HL-60/S4 (cell line): Measurements from ENCODE around the gene VMAC.

ENCODE experiments used
- in situ Hi-C: fragments of 300-500 bp; cut with MboI; formaldehyde crosslinking; loops from 2 replicates; pipeline ENCODE4 v1.14.3; 2022; ENCODE audit warnings: low sequenced_read_pairs

The VMAC gene

DNA sequence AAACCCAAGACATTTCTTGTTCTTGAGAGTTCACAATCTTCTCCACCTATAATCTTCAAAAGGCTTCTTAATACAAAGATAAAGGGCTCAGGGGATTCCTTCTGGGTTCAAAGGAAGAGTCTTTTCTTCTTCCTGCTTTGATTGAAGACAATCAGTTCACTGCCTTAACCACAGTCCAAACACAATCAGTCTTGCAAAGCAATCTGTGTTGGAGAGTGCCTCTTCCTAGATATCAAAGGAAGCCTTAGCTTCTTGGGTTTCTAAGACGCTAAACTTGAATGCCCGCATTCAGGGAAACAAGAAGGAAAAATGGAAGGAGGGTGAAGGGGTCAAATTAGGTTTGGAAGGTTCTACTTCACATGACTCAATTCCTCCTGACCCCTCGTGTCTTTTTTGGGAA, 46.1 kb downstream of the VMAC start:
- in situ Hi-C loops = no loop called here

- in situ Hi-C loops = no loop called here
Measured at GRCh38 chr19:5951338-5951861, 46.7 kb downstream of the VMAC start.

DNA sequence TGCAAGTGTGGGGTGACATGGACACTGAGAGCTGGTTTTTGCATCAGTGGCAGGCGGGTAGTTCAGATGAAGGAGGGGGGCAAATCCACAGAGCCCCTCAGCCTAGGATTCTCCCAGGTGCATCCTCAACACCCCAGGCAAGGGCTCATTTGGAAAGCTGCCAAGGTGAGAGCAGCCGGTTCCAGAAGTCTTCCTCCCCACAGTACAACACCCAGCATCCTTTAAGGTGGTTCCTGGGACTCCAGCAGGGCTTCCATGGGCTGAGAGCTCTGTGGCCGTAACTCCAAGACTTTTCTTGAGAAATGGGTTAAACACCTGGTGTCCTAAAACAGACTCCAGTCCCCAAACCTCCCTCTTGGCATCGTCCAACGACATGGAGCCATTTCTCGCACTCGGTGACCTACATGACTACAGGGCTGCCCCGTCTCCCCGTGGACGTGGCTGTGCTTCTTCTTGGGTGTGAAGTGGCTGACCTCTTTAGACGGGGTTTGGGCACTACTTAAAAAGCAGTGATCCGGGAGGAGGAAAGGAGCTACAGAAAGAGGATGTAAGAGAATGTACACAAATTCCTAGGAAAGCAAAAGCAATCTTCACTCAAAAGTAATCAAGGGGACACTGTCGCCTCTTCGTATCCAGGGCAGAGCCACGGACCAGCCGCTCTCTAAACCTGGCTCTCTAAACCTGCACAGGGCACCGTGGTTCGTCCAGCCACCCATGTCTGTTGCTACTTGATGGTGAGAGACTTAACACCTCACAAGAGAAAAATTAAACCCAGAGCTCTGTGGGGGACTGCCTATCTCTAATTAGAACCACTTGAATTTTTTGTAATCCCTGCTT, 47.7 kb downstream of the VMAC start:
- in situ Hi-C loops = no loop called here

GRCh38 chr19:5953030-5953589, 48.4 kb downstream of the VMAC start:
- in situ Hi-C loops = no loop called here

- in situ Hi-C loops = no loop called here
Measured at GRCh38 chr19:5953680-5954213, 49.1 kb downstream of the VMAC start.

GRCh38 chr19:5954293-5954692, 49.6 kb downstream of the VMAC start:
- in situ Hi-C loops = no loop called here

DNA sequence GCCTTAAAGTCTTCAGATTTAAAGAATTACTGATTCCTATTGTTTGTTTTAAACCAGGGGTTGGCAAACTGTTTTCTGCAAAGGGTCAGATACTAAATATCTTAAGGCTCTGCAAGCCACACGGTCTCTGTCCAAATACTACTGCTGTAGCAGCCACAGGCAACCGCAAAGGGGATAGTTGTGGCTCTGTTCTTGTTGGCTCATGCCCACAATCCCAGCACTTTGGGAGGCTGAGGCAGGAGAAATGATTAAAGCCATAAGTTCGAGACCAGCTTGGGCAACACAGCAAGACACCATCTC, 50.9 kb downstream of the VMAC start:
- in situ Hi-C loops = no loop called here

- in situ Hi-C loops = no loop called here
Measured at GRCh38 chr19:5956323-5956722, 51.7 kb downstream of the VMAC start.

DNA sequence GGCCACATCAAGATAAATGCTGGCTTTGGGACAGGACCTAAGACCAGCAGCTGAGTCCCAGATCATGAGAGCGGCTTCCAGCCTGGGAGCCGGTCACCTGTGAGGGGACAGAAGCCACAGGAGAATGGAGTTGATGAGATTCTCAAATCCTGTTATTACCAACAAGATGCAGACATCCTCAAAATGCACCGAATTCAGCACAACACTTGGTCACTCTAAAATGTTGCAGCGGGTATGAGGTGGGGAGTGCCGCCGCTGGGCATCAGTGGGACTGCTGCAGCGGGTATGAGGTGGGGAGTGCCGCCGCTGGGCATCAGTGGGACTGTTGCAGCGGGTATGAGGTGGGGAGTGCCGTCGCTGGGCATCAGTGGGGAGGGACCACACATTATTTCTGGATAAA, 52.1 kb downstream of the VMAC start:
- in situ Hi-C loops = no loop called here

- in situ Hi-C loops = no loop called here
Measured at GRCh38 chr19:5957170-5957569, 52.5 kb downstream of the VMAC start.

GRCh38 chr19:5958074-5958850, 53.6 kb downstream of the VMAC start:
- in situ Hi-C loops = no loop called here

DNA sequence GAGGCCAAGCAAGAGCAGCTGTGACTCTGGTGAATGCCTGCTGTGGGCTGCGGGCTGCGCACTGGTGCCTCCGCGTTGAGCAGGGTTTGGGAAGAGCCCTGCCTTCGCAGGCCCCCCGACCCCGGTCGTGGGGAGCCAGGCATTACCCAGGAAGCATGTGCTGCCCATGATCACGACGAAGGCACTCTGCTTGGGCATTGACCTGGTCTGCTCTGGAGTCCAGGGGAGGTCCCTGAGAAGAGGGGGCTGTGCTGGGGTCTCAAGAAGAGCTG, 54.1 kb downstream of the VMAC start:
- in situ Hi-C loops = no loop called here

DNA sequence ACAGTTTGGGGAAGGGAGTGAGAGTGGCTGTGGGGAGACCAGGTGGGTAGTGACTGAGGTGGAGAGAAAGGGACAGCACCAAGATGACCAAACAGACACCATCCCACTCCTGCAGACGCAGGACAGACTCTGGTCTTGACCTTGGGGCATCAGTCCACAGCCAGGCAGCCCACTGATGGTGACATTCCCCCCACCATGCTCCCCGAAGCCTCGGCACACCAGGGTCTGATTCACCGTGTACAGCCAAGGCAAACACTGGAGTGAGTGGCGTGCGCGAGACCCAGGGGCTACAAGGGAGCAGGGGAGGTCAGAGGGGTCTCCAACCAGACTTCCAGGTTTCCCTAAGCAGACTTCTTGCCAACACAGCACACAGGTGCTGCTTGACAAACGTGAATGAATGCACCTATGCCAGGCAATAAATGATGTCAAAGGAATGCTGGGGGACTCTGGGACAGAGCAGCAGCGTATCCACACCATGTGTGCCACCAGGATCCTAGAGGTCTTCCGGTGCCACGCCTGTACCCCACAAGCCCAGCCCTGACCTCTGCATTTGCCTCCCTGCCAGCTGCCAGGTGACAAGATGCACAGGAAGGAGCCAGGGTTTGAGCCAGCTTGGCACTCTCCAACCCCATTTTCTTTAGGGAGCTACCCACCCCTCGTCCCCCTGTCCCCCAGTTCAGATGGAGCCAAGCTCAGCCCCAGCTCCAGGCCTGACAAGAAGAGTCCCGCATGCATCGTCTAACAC, 54.8 kb downstream of the VMAC start:
- in situ Hi-C loops = no loop called here
